ENCODE measurements around the gene DDX47.
A peak's percentile ranks its signal among the peaks of the same experiment; 100 is the strongest.
"Not testable (repeated sequence)": the region's sequence is repeated elsewhere in the genome, so short reads cannot be mapped to it uniquely, and the experiment has no call there.

The DDX47 gene

DNA sequence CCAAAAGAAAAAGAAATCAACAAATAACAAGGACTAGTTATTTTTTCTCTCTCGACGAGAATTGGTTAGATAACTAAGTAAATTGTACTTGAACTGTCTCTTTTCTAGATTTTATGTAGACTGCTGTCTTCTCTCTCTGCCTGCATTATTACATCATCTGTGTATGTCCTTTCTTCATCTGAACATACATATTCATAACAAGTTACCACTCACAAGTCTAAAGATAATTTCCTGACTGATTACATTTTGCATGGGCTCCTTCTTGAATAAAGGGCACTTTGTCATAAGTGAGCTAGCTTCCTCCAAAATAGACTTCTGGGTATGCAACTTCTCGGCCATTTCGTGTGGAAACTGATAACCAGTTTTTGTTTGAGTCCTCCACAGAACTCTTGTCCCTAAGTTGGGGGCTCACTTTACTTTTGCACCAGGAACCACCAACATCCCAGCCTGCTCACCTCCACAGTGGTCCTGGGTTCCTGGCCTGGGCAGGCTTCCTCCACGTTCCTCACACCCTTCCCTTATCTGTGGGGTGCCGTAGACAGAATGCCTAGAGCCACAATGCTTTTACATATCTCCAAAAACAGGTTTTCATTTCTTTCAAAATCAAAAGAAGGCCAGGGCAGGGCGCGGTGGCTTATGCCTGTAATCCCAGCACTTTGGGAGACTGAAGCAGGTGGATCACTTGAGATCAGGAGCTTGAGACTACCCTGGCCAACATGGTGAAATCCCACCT, 6.2 kb upstream of the DDX47 start:
- ChIA-PET POLR2A (no interaction called here), CTCF (interaction anchor here (1.5 to 1.7 kb wide), 2 partner anchors 13 to 18 kb away, joined by 3 to 8 read pairs; no protein-coding TSS in a partner anchor)
- DNase-seq (ENCODE audit: low read depth, low spot score), result no peak
- no peak overlapping the region for H3K4me3 ChIP-seq (ENCODE audit: low read depth, low read length)
- TF ChIP-seq, protein P1, sequence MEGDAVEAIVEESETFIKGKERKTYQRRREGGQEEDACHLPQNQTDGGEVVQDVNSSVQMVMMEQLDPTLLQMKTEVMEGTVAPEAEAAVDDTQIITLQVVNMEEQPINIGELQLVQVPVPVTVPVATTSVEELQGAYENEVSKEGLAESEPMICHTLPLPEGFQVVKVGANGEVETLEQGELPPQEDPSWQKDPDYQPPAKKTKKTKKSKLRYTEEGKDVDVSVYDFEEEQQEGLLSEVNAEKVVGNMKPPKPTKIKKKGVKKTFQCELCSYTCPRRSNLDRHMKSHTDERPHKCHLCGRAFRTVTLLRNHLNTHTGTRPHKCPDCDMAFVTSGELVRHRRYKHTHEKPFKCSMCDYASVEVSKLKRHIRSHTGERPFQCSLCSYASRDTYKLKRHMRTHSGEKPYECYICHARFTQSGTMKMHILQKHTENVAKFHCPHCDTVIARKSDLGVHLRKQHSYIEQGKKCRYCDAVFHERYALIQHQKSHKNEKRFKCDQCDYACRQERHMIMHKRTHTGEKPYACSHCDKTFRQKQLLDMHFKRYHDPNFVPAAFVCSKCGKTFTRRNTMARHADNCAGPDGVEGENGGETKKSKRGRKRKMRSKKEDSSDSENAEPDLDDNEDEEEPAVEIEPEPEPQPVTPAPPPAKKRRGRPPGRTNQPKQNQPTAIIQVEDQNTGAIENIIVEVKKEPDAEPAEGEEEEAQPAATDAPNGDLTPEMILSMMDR (IDR thresholded peaks at IDR 0.05; ENCODE audit: insufficient read depth, low read length, missing control alignments), result no peak

DNA sequence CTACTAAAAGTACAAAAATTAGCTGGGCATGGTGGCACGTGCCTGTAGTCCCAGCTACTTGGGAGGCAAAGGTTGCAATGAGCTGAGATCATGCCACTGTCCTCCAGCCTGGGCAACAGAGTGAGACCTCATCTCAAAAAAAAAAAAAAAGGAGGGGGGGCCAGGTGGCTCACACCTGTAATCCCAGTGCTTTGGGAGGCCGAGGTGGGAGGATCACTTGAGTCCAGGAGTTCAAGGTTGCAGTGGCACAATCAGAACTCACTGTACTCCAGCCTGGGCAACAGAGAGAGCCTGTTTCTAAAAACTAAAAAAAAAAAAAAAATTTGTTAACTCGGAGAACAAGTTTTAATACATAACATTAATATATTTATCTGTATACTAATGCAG, 5.6 kb upstream of the DDX47 start:
- CTCF ChIA-PET, result interaction anchor here (1.5 to 1.7 kb wide), 2 partner anchors 13 to 19 kb away, joined by 3 to 8 read pairs; no protein-coding TSS in a partner anchor
- POLR2A ChIA-PET; H3K4me3 ChIP-seq (ENCODE audit: low read depth, low read length); DNase-seq (ENCODE audit: low read depth, low spot score): not testable (repeated sequence)

DNA sequence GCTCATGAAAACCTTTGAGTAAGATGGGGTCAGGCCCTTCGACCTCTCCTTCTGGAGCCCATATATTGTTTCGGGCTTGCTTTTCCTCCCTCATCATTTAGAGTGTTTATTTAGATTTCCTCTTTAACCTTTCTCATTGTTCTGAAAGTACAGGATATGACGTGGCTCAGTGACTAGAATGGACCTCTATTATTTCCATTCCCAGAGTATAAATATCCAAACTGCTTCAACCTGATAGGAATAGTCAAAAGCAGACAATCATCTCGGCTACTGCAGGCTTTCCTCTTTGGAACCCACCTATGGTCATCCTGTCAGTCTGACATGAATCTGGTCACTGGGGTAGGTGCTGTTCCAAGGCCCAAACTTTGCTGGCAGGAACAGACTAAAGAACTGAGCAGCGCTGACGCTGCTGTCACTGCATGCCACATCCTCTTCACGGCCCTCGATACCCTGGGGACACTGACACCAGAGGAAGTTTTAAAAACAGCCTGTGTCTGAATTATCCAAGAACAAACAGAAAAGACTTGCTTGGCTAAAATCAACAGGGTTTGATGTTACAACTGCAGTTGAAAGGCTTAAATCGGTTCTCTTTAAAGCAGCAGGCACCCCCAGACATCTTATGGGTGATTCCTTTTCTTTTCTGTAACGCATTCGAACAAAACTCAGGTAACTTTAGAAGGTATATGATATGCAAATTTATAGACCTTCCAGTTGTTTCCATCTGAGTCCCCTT, 5.0 kb upstream of the DDX47 start:
- H3K4me3 ChIP-seq (ENCODE audit: low read depth, low read length), result 0 out of 2 replicates have a peak overlapping the region, but pooled peaks have one; percentile 4
- TF ChIP-seq, protein P1 (IDR thresholded peaks at IDR 0.05; ENCODE audit: insufficient read depth, low read length, missing control alignments), result no peak
- POLR2A ChIA-PET, result interaction anchor here (0.7 to 1.2 kb wide), 2 partner anchors 11 to 28 kb away, joined by 3 to 4 read pairs; no protein-coding TSS in a partner anchor
- DNase-seq (ENCODE audit: low read depth, low spot score), result no peak
- CTCF ChIA-PET, result interaction anchor here (0.9 to 1.7 kb wide), 7 partner anchors 10 to 176 kb away, joined by 3 to 8 read pairs (median 3); no protein-coding TSS in a partner anchor

DNA sequence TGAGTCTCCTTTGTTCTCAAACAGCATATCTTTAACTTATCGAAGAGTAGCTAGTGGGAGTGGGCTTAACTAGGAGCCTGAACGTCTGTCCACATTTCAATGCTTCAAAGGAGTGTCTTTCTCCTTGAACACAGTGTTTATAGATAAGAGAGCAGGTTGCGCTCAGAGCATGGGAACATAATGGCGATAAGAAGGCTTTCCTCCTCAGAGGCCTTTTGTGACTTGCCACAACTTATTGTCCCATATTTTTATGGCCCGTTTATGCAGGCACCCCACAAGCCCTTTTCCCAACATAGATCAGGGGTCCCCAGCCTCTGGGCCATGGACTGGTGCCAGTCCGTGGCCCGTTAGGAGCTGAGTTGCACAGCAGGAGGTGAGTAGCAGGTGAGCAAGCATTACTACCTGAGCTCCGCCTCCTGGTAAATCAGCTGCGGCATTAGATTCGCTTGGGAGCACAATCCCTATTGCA, 2.6 kb upstream of the DDX47 start:
- no peak overlapping the region for H3K4me3 ChIP-seq (ENCODE audit: low read depth, low read length)
- ChIA-PET CTCF (interaction anchor here (0.7 to 5.0 kb wide), 4 partner anchors 9 to 22 kb away, joined by 3 to 44 read pairs (median 10); no protein-coding TSS in a partner anchor), POLR2A (no interaction called here)
- no peak for DNase-seq (ENCODE audit: low read depth, low spot score)
- TF ChIP-seq, protein P1 (IDR thresholded peaks at IDR 0.05; ENCODE audit: insufficient read depth, low read length, missing control alignments), result no peak

DNA sequence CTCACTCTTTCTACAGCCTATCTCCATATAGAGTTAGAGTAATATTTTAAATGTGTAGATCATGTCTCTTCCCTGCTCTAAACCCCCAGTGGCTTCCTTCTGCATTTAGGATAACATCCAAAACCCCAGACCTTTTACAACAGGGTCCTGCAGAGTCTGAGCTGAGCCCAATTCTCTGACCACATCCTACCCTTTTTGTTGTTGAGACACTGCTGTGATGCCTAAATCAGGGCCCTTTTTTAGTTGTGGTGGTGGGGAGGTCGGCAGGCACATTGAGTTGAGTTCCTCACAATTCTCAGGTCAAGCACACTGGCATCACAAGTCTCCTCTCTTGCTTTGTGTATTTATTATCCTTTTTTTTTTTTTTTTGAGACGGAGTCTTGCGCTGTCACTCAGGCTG, 1.8 kb upstream of the DDX47 start:
- H3K4me3 ChIP-seq (ENCODE audit: low read depth, low read length), result no peak overlapping the region
- no peak for DNase-seq (ENCODE audit: low read depth, low spot score)
- ChIA-PET CTCF (interaction anchor here (0.7 to 5.0 kb wide), 6 partner anchors 8 to 194 kb away, joined by 3 to 44 read pairs (median 10); no protein-coding TSS in a partner anchor), POLR2A (no interaction called here)
- TF ChIP-seq, protein P1 (IDR thresholded peaks at IDR 0.05; ENCODE audit: insufficient read depth, low read length, missing control alignments), result no peak

DNA sequence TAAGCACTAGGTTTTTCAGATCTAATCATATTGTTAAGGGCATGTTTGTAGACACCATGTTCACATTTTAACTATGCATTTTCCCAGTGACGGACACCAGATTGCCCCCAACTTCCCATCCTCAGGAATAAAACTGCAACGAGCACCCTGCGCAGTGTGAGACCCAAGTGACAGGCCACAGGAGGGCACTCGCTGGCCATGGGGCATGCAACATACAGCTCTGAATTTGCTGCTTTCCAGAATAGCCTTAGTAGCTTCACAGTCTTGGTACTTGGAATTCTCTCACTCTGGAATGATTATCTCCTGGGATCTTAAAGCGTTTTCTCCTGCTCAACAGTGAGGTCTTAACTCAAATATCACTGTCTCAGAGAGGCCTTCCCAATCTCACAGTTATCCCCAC, 972 bp upstream of the DDX47 start:
- TF ChIP-seq, protein P1 (IDR thresholded peaks at IDR 0.05; ENCODE audit: insufficient read depth, low read length, missing control alignments), result no peak
- no peak overlapping the region for H3K4me3 ChIP-seq (ENCODE audit: low read depth, low read length)
- CTCF ChIA-PET, result interaction anchor here (0.6 to 5.0 kb wide), 20 partner anchors 8 to 193 kb away, joined by 3 to 44 read pairs (median 4); partner anchors contain the start of gene GPRC5A
- POLR2A ChIA-PET, result no interaction called here
- no peak for DNase-seq (ENCODE audit: low read depth, low spot score)
